Ovary (tissue), 3 donors: ENCODE data around the gene XNDC1N.

Experiments used
- EP300 ChIP-seq: sonication (generic); formaldehyde crosslinking; IDR thresholded peaks from one replicate; pipeline ENCODE4 v1.6.1; 2017; ENCODE audit warnings: antibody characterized with exemption
- TF ChIP-seq, protein P1 (sequence below), 3 donors: fragments of 450-650 bp in 2 of 3; fragments of 200-600 bp in 1 of 3; IDR thresholded peaks; one replicate each; pipeline versions ENCODE4 v1.5.1 to v1.8.0; 2016 to 2022; ENCODE audit warnings: antibody characterized with exemption in 3 of 3, mild to moderate bottlenecking in 1 of 3
- donor health status: DM: no; HTN: no; CAD: no.

- TF ChIP-seq, protein P1, sequence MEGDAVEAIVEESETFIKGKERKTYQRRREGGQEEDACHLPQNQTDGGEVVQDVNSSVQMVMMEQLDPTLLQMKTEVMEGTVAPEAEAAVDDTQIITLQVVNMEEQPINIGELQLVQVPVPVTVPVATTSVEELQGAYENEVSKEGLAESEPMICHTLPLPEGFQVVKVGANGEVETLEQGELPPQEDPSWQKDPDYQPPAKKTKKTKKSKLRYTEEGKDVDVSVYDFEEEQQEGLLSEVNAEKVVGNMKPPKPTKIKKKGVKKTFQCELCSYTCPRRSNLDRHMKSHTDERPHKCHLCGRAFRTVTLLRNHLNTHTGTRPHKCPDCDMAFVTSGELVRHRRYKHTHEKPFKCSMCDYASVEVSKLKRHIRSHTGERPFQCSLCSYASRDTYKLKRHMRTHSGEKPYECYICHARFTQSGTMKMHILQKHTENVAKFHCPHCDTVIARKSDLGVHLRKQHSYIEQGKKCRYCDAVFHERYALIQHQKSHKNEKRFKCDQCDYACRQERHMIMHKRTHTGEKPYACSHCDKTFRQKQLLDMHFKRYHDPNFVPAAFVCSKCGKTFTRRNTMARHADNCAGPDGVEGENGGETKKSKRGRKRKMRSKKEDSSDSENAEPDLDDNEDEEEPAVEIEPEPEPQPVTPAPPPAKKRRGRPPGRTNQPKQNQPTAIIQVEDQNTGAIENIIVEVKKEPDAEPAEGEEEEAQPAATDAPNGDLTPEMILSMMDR (IDR thresholded peaks at IDR 0.05) = no peak
- TF ChIP-seq EP300 = no peak
Measured at GRCh38 chr11:71895961-71896360, 32.4 kb downstream of the XNDC1N start.
